ENCODE results near the gene ADAMTSL4.
"Not testable (repeated sequence)": the region's sequence is repeated elsewhere in the genome, so short reads cannot be mapped to it uniquely, and the experiment has no call there.

ADAMTSL4 gene

GRCh38 chr1:150567717-150568593, 18.7 kb downstream of the ADAMTSL4 start:
- no peak for DNase-seq

DNA sequence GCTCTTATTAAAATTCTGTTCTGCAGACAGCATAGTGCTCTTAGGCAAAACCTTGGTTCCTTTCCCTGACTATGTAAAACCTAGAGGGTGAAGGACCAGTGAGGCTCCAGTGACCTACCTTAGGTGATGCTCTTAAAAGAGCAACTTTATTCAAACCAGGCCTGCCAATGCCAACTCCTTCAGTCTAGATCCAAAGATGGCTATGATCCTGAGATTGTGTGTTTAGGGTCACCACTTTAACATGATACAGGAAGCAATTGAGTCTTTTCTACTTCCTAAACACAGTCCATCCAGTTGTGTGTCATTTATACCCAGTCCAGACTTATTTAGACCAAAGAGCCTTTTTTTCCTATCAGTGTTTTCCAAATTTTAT, 19.4 kb downstream of the ADAMTSL4 start:
- DNase-seq: no peak

GRCh38 chr1:150572918-150573647, 23.9 kb downstream of the ADAMTSL4 start:
- no peak for DNase-seq

DNA sequence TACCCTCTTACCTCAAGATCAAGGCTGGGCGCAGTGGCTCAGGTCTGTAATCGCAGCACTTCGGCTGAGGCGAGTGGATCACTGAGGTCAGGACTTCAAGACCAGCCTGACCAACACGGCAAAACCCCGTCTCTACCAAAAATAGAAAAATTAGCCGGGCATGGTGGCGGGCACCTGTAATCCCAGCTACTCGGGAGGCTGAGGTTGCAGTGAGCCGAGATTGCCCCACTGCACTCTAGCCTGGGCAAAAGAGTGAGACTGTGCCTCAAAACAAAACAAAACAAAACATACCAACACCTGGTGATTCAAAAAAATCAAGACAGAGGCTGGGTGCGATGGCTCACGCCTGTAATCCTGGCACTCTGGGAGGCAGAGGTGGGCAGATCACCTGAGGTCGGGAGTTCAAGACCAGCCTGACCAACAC, 24.5 kb downstream of the ADAMTSL4 start:
- not testable (repeated sequence) for DNase-seq

GRCh38 chr1:150574260-150575071, 25.3 kb downstream of the ADAMTSL4 start:
- no peak for DNase-seq

- DNase-seq: no peak
Measured at GRCh38 chr1:150575072-150575489, 25.9 kb downstream of the ADAMTSL4 start.

GRCh38 chr1:150575518-150576366, 26.5 kb downstream of the ADAMTSL4 start:
- no peak for DNase-seq

- no peak for DNase-seq
Measured at GRCh38 chr1:150576367-150576711, 27.1 kb downstream of the ADAMTSL4 start.

GRCh38 chr1:150576794-150577556, 27.8 kb downstream of the ADAMTSL4 start:
- no peak for DNase-seq

GRCh38 chr1:150577557-150578271, 28.5 kb downstream of the ADAMTSL4 start:
- no peak for DNase-seq

GRCh38 chr1:150578272-150579109, 29.3 kb downstream of the ADAMTSL4 start:
- DNase-seq: no peak

DNA sequence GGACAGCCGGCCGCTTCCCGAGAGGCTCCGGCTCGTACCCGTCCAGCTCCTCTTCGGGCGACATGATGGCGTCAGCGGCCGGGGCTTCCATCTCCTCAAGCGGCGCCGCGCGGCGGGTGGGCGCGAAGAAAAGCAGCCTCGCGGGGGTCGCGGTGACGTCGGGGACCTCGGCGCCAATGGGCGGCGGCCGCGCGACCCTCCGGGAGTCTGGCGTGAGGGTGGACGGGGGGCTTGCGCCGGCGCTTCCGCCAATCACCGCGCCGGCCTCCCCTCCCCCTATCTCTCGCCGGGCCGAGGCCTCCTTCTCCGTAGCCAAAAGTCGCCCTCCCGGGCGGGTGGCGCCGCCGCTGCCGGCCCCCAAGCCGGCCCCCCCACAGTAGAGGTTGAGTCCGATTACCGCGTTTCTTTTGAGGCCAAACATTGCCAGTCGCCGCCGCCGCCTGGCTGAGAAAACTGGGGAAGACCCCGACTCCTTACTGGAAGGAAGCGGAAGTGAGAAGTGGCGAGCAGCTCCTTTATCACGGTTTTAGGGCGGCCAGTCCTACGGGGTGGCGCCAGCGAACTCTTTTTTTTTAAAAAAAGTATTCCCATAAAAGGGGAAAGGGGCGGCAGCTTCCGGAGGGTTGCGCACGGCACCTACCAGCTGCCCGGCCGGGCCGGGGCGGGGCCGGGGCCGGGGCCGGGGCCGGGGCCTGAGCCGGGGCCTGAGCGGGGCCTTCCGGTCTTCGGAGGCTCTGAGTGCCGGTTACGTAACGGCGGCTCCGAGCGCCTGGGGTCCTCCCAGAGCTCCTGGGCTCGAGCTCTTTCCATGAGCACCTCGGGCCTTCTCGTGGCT, 30.1 kb downstream of the ADAMTSL4 start, which contains the start of gene MCL1:
Gene MCL1, minus strand, starts transcription at position 501 of the 835 bp plus-strand sequence. Its CDS starts 80 bp downstream, at position 421.
- peak; percentile 81 for DNase-seq

DNA sequence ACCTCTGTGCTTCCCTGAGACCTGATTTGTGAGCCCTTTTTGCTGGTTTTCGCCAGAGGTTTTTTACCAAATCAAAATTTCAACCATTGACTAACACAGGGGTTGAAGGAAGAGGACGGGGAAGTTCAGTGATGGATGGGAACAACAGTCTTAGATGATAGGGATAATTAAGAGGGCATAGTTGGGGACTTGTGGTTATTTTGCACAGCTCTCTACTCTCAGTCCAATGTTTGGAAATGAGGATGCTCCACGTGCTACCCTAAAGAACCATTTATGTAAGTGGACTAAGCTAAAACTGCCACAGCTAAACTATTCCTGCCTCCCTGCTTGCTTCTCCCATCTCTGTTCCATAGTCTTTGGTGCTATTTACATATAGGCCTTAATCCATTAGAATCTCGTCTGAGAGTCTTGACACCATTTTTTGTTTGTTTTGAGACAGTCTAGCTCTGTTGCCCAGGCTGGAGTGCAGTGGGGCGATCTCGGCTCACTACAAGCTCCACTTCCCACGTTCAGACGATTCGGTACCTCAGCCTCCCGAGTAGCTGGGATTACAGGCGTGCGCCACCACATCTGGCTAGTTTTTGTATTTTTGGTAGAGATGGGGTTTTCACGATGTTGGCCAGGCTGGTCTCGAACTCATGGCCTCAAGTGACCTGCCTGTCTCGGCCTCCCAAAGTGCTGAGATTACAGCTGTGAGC, 30.9 kb downstream of the ADAMTSL4 start:
- DNase-seq: no peak

DNA sequence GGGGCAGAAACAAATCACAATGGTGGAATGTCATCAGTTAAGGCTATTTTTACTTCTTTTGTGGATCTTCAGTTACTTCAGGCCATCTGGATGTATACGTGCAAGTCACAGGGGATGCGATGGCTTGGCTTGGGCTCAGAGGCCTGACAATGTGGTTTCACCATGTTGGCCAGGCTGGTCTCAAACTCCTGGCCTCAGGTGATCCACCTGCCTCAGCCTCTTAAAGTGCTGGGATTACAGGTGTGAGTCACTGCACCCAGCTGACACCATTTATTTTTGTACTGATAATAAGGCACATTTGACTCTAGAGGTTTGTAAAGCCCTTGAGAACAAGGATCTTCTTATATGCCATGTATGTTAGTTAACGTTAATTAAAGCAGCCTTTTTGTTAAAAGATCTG, 31.8 kb downstream of the ADAMTSL4 start:
- DNase-seq: not testable (repeated sequence)

- not testable (repeated sequence) for DNase-seq
Measured at GRCh38 chr1:150581437-150581836, 32.2 kb downstream of the ADAMTSL4 start.

DNA sequence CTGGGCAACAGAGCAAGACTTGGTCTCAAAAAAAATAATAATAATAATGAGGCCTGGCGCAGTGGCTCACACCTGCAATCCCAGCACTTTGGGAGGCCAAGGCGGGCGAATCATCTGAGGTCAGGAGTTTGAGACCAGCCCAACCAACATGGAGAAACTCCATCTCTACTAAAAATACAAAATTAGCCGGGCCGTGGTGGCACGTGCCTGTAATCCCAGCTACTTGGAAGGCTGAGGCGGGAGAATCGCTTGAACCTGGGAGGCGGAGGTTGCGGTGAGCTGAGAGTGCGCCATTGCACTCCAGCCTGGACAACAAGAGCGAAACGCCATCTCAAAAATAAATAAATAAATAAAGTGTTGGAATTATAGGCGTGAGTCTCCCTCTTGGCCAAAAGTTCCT, 32.8 kb downstream of the ADAMTSL4 start:
- DNase-seq: not testable (repeated sequence)

GRCh38 chr1:150582371-150582770, 33.2 kb downstream of the ADAMTSL4 start:
- DNase-seq: no peak
